ENCODE measurements around the gene MCM5. TPM values are rescaled to one million over a fixed set of nuclear protein-coding genes. Genes with fewer than 3 reads are reported as not detected.
"Not testable (repeated sequence)": the region's sequence is repeated elsewhere in the genome, so short reads cannot be mapped to it uniquely, and the experiment has no call there.

Gene MCM5
- polyA plus RNA-seq, 3 donors, result 23.4 to 39.8 (median 25.5) TPM

GRCh38 chr22:35363566-35364086 lies 36.3 kb upstream of the MCM5 start:
- intact Hi-C loops (cut with micrococcal nuclease), result no loop called here
- Mint-ChIP-seq H3K27ac (peak overlapping the region; percentile 72 to 92 (median 82)), H3K9me3 (peaks cover 0 to 3% (median 0%) of the 10 kb centered on the region in 7 donors), H3K27me3 (ENCODE audit: low read depth in 3 of 3) (peaks cover 4 to 10% (median 6%) of the 10 kb centered on the region in 3 donors), H3K4me3 (peak overlapping the region in 1 of 2 donors; percentile 39), H3K36me3 (no peaks in the 10 kb centered on the region), H3K4me1 (peaks cover 44% of the 10 kb centered on the region)
- H3K9me3 ChIP-seq (replicated peaks in 1 of 2; ENCODE audit: control insufficient read depth in 1 of 2, insufficient read depth in 1 of 2, low read length in 2 of 2), result no peaks in the 10 kb centered on the region
- TF ChIP-seq CTCF (IDR thresholded peaks at IDR 0.05), result no peak
- peak overlapping the region; percentile 51 to 66 for H3K27ac ChIP-seq (ENCODE audit: low read depth in 1 of 2, low read length in 2 of 2)
- WGBS (ENCODE audit: insufficient coverage), result 83% methylated on average over 6 of the region's 11 CpGs
- no peaks in the 10 kb centered on the region for H3K36me3 ChIP-seq (replicated peaks in 1 of 2; ENCODE audit: control insufficient read depth in 1 of 2, insufficient read depth in 2 of 2, low read length in 2 of 2)
- no peak for DNase-seq
- H3K9ac ChIP-seq (ENCODE audit: insufficient read depth, low read length, poor library complexity, severe bottlenecking), result no peak overlapping the region
- H2AFZ ChIP-seq (ENCODE audit: insufficient read depth, low read depth, low read length, poor library complexity, severe bottlenecking), result no peak overlapping the region
- H3K79me2 ChIP-seq (ENCODE audit: insufficient read depth, low read length), result no peaks in the 10 kb centered on the region
- no peak overlapping the region for H3K4me3 ChIP-seq (replicated peaks in 1 of 3; ENCODE audit: low read depth in 2 of 3, low read length in 3 of 3)
- no peak overlapping the region for H3K4me2 ChIP-seq (replicated peaks; ENCODE audit: extremely low read depth, low read length, poor library complexity, severe bottlenecking)
- H3K27me3 ChIP-seq (ENCODE audit: control insufficient read depth in 2 of 2, insufficient read depth in 2 of 2, low read length in 2 of 2), result no peaks in the 10 kb centered on the region
- H4K20me1 ChIP-seq (ENCODE audit: insufficient read depth, low read length), result no peaks in the 10 kb centered on the region
- H3K4me1 ChIP-seq (ENCODE audit: control insufficient read depth in 1 of 2, insufficient read depth in 2 of 2, low read length in 2 of 2), result peaks cover 45 to 53% of the 10 kb centered on the region in 2 donors

- DNase-seq, result peak; percentile 83 to 91 (median 91)
- H3K36me3 ChIP-seq (replicated peaks in 1 of 2; ENCODE audit: control insufficient read depth in 1 of 2, insufficient read depth in 2 of 2, low read length in 2 of 2); H3K4me2 ChIP-seq (replicated peaks; ENCODE audit: extremely low read depth, low read length, poor library complexity, severe bottlenecking); H2AFZ ChIP-seq (ENCODE audit: insufficient read depth, low read depth, low read length, poor library complexity, severe bottlenecking); H3K9me3 ChIP-seq (replicated peaks in 1 of 2; ENCODE audit: control insufficient read depth in 1 of 2, insufficient read depth in 1 of 2, low read length in 2 of 2); H3K27me3 ChIP-seq (ENCODE audit: control insufficient read depth in 2 of 2, insufficient read depth in 2 of 2, low read length in 2 of 2); H3K4me3 ChIP-seq (replicated peaks in 1 of 3; ENCODE audit: low read depth in 2 of 3, low read length in 3 of 3); H3K79me2 ChIP-seq (ENCODE audit: insufficient read depth, low read length); H3K9me3 Mint-ChIP-seq; intact Hi-C loops (cut with micrococcal nuclease); H4K20me1 ChIP-seq (ENCODE audit: insufficient read depth, low read length); H3K36me3 Mint-ChIP-seq; H3K9ac ChIP-seq (ENCODE audit: insufficient read depth, low read length, poor library complexity, severe bottlenecking): not testable (repeated sequence)
- Mint-ChIP-seq H3K4me3 (peak overlapping the region in 1 of 2 donors; percentile 39), H3K27me3 (ENCODE audit: low read depth in 3 of 3) (peaks cover 4 to 10% (median 6%) of the 10 kb centered on the region in 3 donors), H3K4me1 (peaks cover 44% of the 10 kb centered on the region), H3K27ac (peak overlapping the region; percentile 72 to 92 (median 84))
- whole genome bisulfite sequencing (ENCODE audit: insufficient coverage), result 8% methylated on average over 2 of the region's 7 CpGs
- Histone ChIP-seq H3K4me1 (ENCODE audit: control insufficient read depth in 1 of 2, insufficient read depth in 2 of 2, low read length in 2 of 2) (peaks cover 45 to 53% of the 10 kb centered on the region in 2 donors), H3K27ac (ENCODE audit: low read depth in 1 of 2, low read length in 2 of 2) (peak overlapping the region; percentile 51 to 66)
Measured at GRCh38 chr22:35364230-35364629, 35.7 kb upstream of the MCM5 start.
